ENCODE data around the gene ARID5A. TPM values are rescaled to one million over a fixed set of nuclear protein-coding genes. Genes with fewer than 3 reads are reported as not detected.
"Not testable (repeated sequence)": the region's sequence is repeated elsewhere in the genome, so short reads cannot be mapped to it uniquely, and the experiment has no call there.

Gene ARID5A
- total RNA-seq, 3 donors from 2014 or later = 18.9 to 132 (median 56.4) TPM

GRCh38 chr2:96552315-96553175, 16.0 kb downstream of the ARID5A start:
- Histone ChIP-seq H3K27ac (peak overlapping the region in 1 of 2 donors; percentile 25), H3K4me3 (no peak overlapping the region), H3K4me1 (peaks cover 0 to 2% of the 10 kb centered on the region in 2 donors), H3K9me3 (no peaks in the 10 kb centered on the region), H3K27me3 (no peaks in the 10 kb centered on the region), H3K36me3 (peaks cover 13% of the 10 kb centered on the region)
- DNase-seq (ENCODE audit: low spot score in 2 of 2) = no peak
- TF ChIP-seq POLR2AphosphoS5 (IDR thresholded peaks at IDR 0.05) = no peak
- TF ChIP-seq CTCF (IDR thresholded peaks at IDR 0.05) = no peak
- TF ChIP-seq POLR2A (IDR thresholded peaks at IDR 0.05) = no peak
- intact Hi-C loops (cut with DNase I; ENCODE audit: low total_unique reads) = loop anchor here (5.0 kb wide), 2 partner anchors 140 to 1280 kb away; no protein-coding TSS in a partner anchor

GRCh38 chr2:96553176-96553956, 16.8 kb downstream of the ARID5A start:
- Histone ChIP-seq H3K4me3 (no peak overlapping the region), H3K4me1 (peaks cover 0 to 2% of the 10 kb centered on the region in 2 donors), H3K36me3 (peaks cover 13% of the 10 kb centered on the region), H3K9me3 (no peaks in the 10 kb centered on the region), H3K27ac (peak overlapping the region in 1 of 2 donors; percentile 75), H3K27me3 (no peaks in the 10 kb centered on the region)
- no peak for TF ChIP-seq POLR2A (IDR thresholded peaks at IDR 0.05)
- TF ChIP-seq CTCF (IDR thresholded peaks at IDR 0.05) = no peak
- TF ChIP-seq POLR2AphosphoS5 (IDR thresholded peaks at IDR 0.05) = no peak
- DNase-seq (ENCODE audit: low spot score in 2 of 2) = no peak
- intact Hi-C loops (cut with DNase I; ENCODE audit: low total_unique reads) = loop anchor here (5.0 kb wide), 2 partner anchors 141 to 1279 kb away; no protein-coding TSS in a partner anchor

GRCh38 chr2:96553957-96554292, 17.4 kb downstream of the ARID5A start:
- DNase-seq (ENCODE audit: low spot score in 2 of 2); H3K9me3 ChIP-seq; H3K27me3 ChIP-seq; H3K4me1 ChIP-seq: not testable (repeated sequence)
- peak overlapping the region in 2 of 3 donors; percentile 33 to 36 for H3K4me3 ChIP-seq
- intact Hi-C loops (cut with DNase I; ENCODE audit: low total_unique reads) = loop anchor here (5.0 kb wide), 2 partner anchors 142 to 1278 kb away; no protein-coding TSS in a partner anchor
- peaks cover 13% of the 10 kb centered on the region for H3K36me3 ChIP-seq
- peak overlapping the region; percentile 75 to 77 for H3K27ac ChIP-seq

- H3K27me3 ChIP-seq = no peaks in the 10 kb centered on the region
- H3K36me3 ChIP-seq = peaks cover 13% of the 10 kb centered on the region
- peak; percentile 68 to 78 for DNase-seq (ENCODE audit: low spot score in 2 of 2)
- H3K4me3 ChIP-seq = peak overlapping the region in 2 of 3 donors; percentile 33 to 36
- TF ChIP-seq POLR2AphosphoS5 (IDR thresholded peaks at IDR 0.05) (peak in 1 of 3 donors; percentile 56), POLR2A (IDR thresholded peaks at IDR 0.05) (no peak), CTCF (IDR thresholded peaks at IDR 0.05) (peak; percentile 92 to 98 (median 97))
- intact Hi-C loops (cut with DNase I; ENCODE audit: low total_unique reads) = loop anchor here (5.0 kb wide), 2 partner anchors 142 to 1278 kb away; no protein-coding TSS in a partner anchor
- no peaks in the 10 kb centered on the region for H3K9me3 ChIP-seq
- H3K27ac ChIP-seq = peak overlapping the region; percentile 75 to 77
- peaks cover 0 to 2% of the 10 kb centered on the region in 2 donors for H3K4me1 ChIP-seq
Measured at GRCh38 chr2:96554293-96555145, 18.0 kb downstream of the ARID5A start.

GRCh38 chr2:96555146-96555610, 18.6 kb downstream of the ARID5A start:
- Histone ChIP-seq H3K36me3 (peaks cover 13% of the 10 kb centered on the region), H3K4me3 (no peak overlapping the region), H3K4me1 (peaks cover 0 to 2% of the 10 kb centered on the region in 2 donors), H3K27me3 (no peaks in the 10 kb centered on the region), H3K27ac (peak overlapping the region; percentile 75 to 77), H3K9me3 (no peaks in the 10 kb centered on the region)
- no peak for DNase-seq (ENCODE audit: low spot score in 2 of 2)
- intact Hi-C loops (cut with DNase I; ENCODE audit: low total_unique reads) = no loop called here
- TF ChIP-seq CTCF (IDR thresholded peaks at IDR 0.05) (no peak), POLR2A (IDR thresholded peaks at IDR 0.05) (no peak), POLR2AphosphoS5 (IDR thresholded peaks at IDR 0.05) (no peak)
